Measurements from ENCODE around the gene PKD2.

Gene PKD2

DNA sequence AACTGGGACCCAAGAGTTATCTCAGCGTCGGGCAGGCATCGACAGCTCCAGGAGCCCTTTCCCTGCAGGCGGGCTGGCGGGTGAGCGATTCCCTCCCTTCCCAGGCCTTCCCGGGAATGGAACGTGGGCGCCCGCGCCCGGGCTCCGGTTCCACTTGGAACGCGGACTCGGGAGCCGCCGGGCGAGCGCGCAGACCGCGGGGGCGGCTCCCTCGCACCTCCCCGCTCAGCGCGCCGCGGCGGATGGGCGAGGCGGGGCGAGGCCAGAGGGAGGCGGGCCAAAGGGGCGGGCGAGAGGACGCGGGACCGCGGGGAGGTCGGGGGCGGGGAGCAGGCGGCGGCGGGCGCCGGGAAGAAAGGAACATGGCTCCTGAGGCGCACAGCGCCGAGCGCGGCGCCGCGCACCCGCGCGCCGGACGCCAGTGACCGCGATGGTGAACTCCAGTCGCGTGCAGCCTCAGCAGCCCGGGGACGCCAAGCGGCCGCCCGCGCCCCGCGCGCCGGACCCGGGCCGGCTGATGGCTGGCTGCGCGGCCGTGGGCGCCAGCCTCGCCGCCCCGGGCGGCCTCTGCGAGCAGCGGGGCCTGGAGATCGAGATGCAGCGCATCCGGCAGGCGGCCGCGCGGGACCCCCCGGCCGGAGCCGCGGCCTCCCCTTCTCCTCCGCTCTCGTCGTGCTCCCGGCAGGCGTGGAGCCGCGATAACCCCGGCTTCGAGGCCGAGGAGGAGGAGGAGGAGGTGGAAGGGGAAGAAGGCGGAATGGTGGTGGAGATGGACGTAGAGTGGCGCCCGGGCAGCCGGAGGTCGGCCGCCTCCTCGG is at the start of gene PKD2:
Gene PKD2, plus strand, starts transcription at position 332 of the 818 bp plus-strand sequence. Its CDS starts 99 bp downstream, at position 431.
- peak; percentile 71 for DNase-seq

DNA sequence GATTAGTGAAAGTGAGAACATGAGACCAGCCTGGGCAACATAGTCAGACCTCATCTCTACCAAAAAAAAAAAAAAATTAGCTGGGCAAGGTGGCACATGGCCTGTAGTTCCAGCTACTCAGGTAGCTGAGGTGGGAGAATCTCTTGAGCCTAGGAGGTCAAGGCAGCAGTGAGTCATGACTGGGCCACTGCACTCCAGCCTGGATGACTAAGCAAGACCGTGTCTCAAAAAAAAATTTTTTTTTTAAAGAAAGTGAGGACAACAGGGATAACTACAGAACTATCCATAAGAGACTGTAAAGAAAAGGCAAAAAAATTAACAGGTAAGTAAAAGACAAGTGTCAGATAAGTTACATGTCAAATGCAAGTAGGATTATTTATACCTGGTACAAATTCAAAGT is 45.4 kb upstream of the PKD2 start:
- DNase-seq = no peak

DNA sequence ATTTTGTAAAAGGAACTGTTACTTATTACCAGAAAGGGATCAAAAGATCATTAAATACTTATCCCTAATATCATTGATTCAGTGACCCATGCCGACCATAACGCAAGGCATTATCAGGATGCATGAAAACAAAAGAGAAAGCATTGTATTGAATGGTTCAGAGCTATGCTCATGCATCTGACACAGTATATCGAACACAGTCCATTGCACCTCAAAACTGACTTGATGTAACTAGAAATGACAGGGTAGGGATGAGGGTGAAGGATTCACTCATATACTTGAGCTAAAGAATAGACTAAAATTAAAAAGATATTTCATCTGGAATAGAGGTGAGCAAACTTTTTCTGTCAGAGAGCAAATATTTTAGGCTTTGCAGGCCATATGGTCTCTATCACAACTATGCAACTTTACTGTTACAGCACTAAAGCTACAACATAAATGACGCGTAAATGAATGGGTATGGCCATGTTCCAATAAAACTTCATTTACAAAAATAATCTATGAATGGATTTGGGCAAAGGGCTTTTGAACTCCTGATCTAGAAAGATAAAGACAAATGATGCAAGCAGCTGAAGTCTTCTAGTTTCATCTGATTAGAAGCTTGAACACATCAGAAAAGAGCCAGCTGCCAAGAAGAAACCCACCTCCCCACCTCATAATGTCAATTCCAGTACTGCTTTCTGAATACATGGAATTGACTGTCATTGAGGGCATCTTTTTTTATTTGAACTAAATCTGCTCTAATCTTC is 44.9 kb upstream of the PKD2 start:
- no peak for DNase-seq

DNA sequence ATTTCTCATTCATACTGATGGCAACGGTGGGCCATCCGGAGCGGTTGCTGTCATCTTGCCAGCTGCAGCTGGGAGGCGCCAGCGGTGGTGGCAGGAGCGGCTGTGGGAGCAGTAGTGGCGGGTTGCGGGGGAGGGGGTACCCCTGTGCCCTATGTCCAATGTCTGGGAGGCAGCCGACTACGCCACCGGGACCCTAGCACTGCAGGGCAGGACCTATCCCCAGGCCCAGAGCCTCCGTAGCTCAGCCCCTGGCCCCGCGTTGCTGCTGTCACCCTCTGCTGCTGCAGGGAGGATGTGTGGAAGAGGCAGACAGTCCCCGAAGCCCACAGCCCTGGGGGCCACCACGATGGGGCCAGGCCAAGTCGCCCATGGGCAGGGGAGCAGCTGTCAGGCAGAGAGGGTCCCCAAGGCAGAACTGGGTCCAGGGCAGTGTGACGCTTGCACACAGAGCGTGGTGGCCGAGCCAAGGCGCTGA is 41.9 kb upstream of the PKD2 start:
- no peak for DNase-seq

DNA sequence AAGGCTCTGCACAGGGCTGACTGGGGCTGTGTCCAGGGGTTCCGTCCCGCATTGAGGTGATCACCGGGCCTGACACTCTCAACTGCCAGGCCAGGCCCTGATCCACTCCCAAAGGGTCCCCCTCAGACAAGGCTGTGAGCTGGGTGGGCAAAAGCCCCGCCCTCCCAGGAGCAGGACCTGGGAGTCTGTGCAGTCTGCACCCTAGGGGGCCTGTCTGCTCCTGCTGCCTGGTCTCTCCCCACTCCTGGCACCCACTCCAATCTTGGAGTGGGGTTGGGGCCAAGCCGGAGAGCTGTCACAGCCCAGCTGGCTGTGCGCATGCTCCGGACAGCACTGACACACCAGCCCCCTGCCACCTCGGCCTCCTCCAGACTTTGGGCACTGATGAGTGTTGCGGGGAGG is 41.3 kb upstream of the PKD2 start:
- no peak for DNase-seq

DNA sequence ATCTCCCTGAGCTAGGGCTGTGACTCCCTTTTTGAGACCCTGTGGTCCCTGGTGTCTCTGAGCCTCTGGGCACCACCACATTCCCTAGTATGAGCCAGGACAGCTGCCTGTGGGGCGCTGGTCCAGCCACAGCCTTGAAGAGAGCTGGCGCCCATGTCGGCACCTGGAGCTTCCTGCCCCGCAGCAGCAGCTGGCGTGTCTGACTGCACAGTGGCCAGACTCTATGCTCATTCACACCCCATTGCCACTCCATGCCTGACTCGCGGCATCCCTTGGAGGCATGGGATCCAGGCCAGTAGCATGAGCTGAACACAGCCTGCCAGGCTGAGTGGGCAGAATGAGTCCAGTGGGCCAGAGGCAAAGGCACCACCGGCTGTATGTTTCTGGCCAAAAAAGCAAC is 40.2 kb upstream of the PKD2 start:
- DNase-seq = no peak

DNA sequence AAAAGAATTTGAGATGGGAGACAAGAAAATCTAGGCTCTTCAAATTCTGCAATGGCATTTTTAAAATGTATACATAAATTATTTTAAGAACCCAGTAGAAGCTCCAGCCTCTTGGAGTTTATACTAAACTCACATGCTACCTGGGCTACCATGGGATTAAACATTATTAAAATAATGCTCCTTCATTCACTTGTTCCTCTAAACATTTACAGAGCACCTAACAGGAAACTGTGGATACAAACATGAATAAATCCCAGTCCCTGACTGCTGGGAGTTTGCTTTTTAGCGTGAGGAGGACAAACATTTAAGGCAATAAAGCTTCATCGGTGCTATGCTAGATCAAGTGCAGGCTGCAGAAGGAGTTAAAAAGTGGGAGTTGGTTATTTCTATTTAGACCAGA is 37.3 kb upstream of the PKD2 start:
- no peak for DNase-seq

DNA sequence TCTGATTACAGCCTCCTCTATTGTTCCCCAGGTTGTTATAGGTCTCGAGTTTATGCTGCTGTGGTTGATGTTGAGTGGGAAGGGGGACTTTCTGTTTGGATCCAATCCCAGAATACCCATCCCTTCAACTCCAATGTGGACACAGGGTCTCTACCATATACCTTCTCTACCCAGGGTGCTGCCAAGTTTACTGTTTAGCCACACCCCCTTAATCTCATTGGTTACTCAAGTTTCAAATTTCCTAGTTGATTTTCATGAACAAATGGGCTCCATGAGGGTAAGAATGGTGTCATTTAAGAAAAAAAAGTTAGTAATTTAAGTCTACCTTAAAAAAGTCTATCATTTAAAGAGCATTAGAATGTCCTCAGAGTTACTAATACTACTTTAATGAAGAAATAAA is 35.6 kb upstream of the PKD2 start:
- DNase-seq = no peak

DNA sequence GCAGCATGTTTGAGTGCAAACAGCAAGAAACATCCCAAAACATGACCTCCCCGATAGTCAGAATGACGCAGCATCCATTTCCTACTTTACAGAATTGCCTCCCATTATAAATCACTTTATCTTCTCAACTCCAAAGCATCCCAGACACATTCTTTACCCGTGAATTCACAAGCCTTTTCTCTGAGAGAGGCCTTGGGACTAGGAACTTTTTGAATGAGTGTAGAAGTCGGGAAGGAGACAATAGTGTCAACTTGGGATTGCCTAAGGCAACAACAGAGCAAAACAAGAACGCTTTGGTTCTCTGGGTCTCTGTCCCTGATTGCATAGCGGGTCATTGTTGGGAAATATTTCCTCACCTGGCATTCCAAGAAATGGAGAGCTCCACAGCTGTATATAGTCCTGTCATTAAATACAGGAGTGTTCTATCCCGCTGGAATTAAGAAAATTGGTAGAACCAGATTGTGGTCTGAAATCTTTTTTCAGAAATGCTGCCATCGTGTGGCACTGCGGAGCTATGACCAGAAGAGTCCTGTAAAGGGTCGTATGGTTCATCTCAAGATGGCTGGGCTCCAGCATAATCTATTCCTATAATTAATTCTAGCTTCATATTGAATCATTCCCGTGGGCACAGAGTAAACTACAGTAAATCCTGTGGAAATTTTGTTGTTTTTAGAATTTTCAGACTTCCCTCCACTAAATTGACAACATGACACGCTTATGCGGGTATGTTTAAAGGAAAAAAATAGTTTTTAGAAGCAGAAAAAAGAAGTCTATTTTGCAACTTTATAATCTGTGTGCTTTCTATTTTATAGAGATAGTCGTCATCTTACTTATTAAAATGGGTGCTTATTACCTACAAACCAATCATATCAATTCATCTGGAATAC is 33.9 kb upstream of the PKD2 start:
- peak; percentile 35 for DNase-seq

DNA sequence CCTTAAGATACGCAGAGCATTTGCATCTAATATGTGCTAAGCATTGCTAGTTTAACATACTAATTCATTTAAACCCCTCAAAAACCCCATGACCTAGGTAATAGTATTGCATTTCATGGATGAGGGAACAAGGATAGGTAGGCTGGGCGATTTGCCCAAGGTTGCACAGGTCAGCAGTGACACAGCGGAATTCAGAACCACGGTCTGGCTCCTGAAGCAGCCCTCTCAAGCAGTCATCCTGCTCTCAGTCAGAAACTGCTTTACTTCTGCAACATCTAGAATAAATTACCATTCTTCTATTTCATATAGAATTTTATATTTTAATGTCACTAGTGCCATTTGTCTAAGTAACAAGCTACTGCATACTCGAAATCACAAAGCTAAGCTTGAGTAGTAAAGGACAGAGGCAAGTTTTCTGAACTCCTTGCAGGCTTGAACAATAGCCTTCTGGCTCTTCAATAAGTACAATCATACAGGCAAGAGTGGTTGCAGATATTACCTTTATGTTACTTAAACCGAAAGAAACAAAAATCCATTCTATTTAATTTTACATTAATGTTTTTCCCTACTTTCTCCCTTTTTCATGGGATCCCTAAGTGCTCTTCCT is 32.5 kb upstream of the PKD2 start:
- no peak for DNase-seq

DNA sequence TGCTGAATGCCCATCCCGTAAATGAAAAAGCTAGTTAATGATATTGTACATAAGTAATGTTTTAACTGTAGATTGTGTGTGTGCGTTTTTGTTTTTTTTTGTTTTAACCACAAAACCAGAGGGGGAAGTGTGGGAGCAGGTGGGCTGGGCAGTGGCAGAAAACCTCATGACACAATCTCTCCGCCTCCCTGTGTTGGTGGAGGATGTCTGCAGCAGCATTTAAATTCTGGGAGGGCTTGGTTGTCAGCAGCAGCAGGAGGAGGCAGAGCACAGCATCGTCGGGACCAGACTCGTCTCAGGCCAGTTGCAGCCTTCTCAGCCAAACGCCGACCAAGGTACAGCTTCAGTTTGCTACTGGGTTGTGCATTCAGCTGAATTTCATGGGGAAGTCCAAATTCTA is 32.0 kb upstream of the PKD2 start, which contains the start of gene SPP1:
Gene SPP1, plus strand, starts transcription at position 249 of the 400 bp plus-strand sequence. CDS start 1,182 bp downstream, outside the sequence.
- DNase-seq = no peak

DNA sequence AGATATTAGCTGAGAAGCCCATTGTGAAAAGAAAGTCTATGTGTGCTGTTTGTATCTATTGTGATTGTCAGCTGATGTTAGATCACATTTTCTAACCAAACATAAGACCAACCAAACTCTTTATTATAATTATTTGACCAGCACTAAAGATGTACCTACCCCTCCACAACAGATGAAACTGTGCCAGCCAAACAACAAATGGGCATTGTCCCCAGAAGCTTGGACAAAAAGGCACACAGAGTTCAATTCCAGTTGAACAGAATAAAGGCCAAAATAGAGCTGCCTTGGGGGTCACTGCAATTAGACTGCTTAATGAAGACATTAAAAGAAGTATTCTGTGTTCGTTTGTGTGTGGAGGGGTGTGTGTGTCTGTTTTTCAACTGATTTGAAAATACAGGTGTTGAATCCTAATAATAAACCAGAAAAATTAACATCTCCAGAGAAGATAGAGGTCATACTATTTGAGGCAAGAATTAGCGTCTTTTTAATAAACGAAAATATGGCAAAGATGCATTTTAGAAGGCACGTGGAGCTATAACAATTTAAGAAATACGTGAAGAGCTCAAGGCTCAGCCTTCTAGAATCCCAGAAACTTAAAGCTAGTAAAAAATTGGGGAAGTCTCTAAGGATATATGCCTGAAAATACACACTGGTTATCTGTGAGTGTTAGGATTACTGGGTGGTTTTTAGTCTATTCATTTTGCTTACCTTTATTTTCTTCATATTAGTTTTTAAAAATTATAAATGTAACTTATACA is 29.7 kb upstream of the PKD2 start:
- no peak for DNase-seq

DNA sequence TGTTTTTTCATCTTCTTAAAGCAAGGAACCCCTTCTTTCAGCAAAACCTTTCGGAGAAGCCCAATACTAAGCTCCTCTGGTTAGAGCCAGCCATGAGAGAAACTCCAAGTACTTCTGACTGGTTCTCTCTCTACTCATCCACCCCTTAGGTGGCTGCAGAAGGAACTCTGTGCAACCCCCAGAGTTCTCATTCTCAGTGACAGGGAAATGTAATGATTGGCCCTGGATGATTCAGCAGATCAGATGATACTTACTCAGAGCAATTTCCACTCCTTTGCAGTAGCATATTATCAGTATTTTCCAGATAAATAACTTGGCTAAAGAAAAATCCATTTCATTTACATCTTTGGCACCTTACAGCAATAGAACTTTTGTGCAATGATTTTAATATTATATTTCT is 28.8 kb upstream of the PKD2 start:
- no peak for DNase-seq

DNA sequence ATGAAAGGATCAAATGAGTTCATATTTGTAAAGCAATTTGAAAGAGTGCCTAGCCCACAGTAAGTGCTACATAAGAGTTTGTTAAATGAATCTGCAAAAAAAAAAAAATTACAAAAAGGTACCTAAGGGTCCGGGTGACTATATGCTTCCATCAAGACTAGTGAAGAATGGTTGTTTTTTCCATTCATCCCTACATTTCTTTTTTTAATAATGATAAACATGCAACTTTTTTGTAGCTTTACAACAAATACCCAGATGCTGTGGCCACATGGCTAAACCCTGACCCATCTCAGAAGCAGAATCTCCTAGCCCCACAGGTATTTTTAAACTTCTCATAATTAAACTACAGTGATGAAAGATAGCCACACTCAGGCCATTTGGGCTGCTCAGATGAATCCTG is 27.6 kb upstream of the PKD2 start:
- DNase-seq = no peak

DNA sequence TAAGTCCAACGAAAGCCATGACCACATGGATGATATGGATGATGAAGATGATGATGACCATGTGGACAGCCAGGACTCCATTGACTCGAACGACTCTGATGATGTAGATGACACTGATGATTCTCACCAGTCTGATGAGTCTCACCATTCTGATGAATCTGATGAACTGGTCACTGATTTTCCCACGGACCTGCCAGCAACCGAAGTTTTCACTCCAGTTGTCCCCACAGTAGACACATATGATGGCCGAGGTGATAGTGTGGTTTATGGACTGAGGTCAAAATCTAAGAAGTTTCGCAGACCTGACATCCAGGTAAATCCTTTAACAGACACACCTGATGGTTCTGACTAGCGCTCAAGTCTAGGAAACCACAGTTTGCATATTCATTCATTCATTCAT is 25.9 kb upstream of the PKD2 start:
- no peak for DNase-seq

DNA sequence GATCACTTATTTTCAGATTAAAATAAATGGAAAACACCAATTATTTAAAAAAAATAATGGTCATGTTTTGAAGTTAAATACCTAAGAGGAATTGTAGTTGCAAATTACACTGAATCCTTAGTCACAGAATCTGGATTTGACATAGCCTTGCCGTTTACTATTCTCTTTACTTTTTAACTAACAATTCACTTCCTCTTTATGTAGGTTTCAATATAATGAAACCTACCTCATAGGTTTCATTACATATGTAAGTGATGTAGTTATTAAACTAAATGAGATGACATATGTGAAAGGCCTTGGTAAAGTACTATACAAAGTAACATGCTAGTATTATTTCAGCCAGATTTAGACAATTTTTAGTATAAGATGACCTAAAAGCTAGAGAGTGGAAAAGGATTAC is 25.4 kb upstream of the PKD2 start:
- no peak for DNase-seq

DNA sequence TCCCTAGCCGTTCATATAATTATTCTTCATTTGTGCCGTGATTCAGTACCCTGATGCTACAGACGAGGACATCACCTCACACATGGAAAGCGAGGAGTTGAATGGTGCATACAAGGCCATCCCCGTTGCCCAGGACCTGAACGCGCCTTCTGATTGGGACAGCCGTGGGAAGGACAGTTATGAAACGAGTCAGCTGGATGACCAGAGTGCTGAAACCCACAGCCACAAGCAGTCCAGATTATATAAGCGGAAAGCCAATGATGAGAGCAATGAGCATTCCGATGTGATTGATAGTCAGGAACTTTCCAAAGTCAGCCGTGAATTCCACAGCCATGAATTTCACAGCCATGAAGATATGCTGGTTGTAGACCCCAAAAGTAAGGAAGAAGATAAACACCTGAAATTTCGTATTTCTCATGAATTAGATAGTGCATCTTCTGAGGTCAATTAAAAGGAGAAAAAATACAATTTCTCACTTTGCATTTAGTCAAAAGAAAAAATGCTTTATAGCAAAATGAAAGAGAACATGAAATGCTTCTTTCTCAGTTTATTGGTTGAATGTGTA is 24.9 kb upstream of the PKD2 start:
- DNase-seq = no peak

DNA sequence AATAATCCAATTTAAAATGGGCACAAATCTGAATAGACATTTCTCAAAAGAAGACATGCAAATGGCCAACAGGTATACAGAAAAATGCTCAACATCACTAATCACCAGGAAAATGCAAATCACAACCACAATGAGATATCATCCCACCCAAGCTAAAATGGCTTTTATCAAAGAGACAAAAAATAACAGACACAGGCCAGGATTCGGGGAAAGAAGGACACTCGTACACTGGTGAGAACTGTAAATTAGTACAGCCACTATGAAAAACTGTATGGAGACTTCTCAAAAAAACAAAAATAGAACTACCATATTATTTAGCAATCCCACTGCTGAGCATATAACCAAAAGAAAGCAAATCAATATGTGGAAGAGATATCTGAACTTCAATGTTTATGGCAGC is 23.4 kb upstream of the PKD2 start:
- no peak for DNase-seq

DNA sequence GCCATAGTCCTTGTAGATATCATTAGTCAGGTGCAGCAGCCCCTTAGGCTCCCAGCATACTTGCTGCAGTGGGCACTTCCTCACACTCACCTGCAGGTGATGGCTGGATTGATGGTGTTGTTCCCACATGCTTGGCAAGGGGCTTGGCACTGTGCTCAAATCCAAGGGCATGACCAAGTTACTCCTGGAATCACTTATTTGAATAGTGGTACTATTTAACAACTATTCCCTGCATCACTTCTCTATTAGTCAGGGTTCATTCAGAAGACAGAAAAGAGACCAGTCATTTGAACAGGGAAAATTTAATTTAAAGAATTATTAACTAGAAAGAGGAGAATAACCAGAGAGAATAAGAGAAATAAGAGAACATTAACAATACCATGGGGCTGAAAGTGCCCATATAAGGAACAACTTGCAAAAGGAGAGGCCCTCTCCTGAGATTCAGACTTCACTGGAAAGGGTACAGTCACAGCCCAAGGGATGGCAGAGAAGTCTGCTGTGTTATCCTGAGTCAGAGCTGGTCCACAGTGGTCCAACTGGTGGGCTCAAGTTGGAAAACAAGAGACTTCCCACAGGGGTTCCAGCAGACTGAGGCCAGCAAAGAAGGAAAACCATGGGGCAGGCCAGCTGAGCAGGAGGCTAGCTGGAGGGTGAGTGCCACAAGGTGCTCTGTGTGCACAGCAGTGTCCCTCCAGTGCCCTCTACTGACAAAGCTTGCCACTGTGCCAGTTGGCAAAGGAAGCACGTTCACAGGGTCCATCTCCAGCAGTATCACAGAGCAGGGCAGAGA is 22.1 kb upstream of the PKD2 start:
- DNase-seq = peak; percentile 20

DNA sequence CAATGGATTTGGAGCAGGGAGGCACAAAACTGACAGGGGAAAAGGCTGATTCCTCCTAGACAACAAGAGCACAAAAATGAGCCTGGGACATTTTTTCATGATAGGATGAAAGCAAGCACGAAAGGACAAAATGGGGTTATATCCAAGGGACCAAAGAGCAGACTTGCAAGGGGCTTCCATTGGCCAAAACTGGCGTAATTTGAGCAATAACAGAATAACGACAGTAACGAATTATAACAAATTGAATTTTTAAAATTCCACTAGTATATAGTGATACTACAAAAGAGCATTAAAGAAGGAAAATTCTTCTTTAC is 21.6 kb upstream of the PKD2 start:
- no peak for DNase-seq

DNA sequence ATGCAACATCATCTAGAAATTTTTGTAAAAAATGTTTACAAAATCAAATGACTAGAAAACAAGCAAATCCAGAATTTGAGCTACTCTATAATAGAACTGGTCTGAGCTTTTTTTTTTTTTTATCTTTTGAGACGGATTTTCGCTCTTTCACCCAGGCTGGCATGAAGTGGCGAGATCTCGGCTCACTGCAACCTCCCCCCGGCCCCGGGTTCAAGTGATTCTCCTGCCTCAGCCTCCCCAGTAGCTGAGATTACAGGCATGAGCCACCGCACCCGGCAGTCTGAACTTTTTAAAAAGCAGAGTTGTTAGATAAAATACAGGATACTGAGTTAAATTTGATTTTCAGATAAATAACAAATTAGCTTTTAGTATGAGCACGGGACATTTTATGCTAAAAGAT is 20.9 kb upstream of the PKD2 start:
- no peak for DNase-seq
